Adrenal gland (tissue), 5 donors: Measurements from ENCODE around the gene HS2ST1.

Source experiments
- POLR2A ChIP-seq, 2 donors: fragments of 450-650 bp; IDR thresholded peaks; one replicate each; pipeline ENCODE4 v1.6.1; 2017; ENCODE audit warnings: antibody characterized with exemption in 2 of 2, mild to moderate bottlenecking in 2 of 2, moderate library complexity in 1 of 2
- TF ChIP-seq, protein P1 (sequence below), 6 experiments: fragments of 450-650 bp in 4 of 6; fragments of 200-600 bp in 2 of 6; sonication (generic) in 1 of 6; IDR thresholded peaks; 1 replicate in 5 of 6; 2 replicates in 1 of 6; pipeline versions ENCODE4 v1.5.1 to v1.8.0; 2016 to 2021; ENCODE audit warnings: antibody characterized with exemption in 6 of 6, mild to moderate bottlenecking in 2 of 6, moderate library complexity in 1 of 6
- donor health status: DM: no; HTN: no; CAD: no.

- TF ChIP-seq, protein P1, sequence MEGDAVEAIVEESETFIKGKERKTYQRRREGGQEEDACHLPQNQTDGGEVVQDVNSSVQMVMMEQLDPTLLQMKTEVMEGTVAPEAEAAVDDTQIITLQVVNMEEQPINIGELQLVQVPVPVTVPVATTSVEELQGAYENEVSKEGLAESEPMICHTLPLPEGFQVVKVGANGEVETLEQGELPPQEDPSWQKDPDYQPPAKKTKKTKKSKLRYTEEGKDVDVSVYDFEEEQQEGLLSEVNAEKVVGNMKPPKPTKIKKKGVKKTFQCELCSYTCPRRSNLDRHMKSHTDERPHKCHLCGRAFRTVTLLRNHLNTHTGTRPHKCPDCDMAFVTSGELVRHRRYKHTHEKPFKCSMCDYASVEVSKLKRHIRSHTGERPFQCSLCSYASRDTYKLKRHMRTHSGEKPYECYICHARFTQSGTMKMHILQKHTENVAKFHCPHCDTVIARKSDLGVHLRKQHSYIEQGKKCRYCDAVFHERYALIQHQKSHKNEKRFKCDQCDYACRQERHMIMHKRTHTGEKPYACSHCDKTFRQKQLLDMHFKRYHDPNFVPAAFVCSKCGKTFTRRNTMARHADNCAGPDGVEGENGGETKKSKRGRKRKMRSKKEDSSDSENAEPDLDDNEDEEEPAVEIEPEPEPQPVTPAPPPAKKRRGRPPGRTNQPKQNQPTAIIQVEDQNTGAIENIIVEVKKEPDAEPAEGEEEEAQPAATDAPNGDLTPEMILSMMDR (IDR thresholded peaks at IDR 0.05): no peak
- TF ChIP-seq POLR2A (IDR thresholded peaks at IDR 0.05): no peak
Measured at GRCh38 chr1:86928819-86929218, 14.4 kb downstream of the HS2ST1 start.
